Esophagus squamous epithelium (tissue), 4 donors: Measurements from ENCODE around the gene DNTTIP2.

Experiments
- CTCF ChIP-seq, 6 experiments: fragments of 450-650 bp in 4 of 6; fragments of 200-600 bp in 2 of 6; sonication (generic) in 2 of 6; IDR thresholded peaks; one replicate each; pipeline ENCODE4 v1.5.1; 2016 to 2019; ENCODE audit warnings: antibody characterized with exemption in 6 of 6, mild to moderate bottlenecking in 4 of 6, moderate library complexity in 4 of 6
- POLR2A ChIP-seq, 4 donors: fragments of 450-650 bp; IDR thresholded peaks; one replicate each; pipeline ENCODE4 v1.6.1; 2017; ENCODE audit warnings: antibody characterized with exemption in 4 of 4, mild to moderate bottlenecking in 4 of 4, moderate library complexity in 3 of 4

GRCh38 chr1:93900723-93901504, 21.9 kb upstream of the DNTTIP2 start:
- TF ChIP-seq CTCF (IDR thresholded peaks at IDR 0.05) (no peak), POLR2A (IDR thresholded peaks at IDR 0.05) (no peak)
